GM23248 (cell line): Measurements from ENCODE around the gene OR1E2.

ENCODE experiments used
- EZH2 ChIP-seq: fragments of 200-600 bp; sonication (generic); IDR thresholded peaks from 2 replicates; pipeline ENCODE4 v1.6.1; 2018; ENCODE audit warnings: antibody characterized with exemption, mild to moderate bottlenecking; ENCODE audit not compliant: insufficient read depth, poor library complexity, severe bottlenecking
- EZH2phosphoT487 ChIP-seq: fragments of 200-600 bp; sonication (generic); IDR thresholded peaks from 2 replicates; pipeline ENCODE4 v1.6.1; 2018; ENCODE audit warnings: antibody characterized with exemption, moderate library complexity, mild to moderate bottlenecking, low read depth; ENCODE audit not compliant: insufficient read depth

DNA sequence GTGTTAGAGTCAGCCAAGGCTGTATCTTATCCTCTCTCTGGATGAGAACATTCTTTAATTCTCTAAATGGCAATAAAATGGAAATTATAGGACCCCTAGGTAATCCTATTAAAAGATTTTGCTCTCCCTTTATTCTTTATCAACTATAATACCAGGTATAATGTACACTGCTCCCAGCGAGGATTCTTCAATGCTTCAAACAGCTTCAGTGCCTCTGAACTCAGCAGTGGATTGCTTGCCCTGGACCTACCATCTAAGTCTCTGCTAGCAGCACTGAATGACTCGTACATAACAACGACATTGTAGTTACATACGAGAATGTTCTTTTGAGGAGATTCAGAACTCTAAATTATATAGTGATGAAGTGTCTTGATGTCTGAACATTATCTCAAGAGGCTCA, 43.9 kb downstream of the OR1E2 start:
- TF ChIP-seq EZH2phosphoT487 (no peak), EZH2 (no peak)
